G401 (cell line): Measurements from ENCODE around the gene LRRC51. TPM values are rescaled to one million over a fixed set of nuclear protein-coding genes. Genes with fewer than 3 reads are reported as not detected.

ENCODE experiments used
- DNase-seq: peaks from one replicate; pipeline ENCODE4 v3.0.0-alpha.2; 2015; ENCODE audit warnings: low spot score
- in situ Hi-C: cut with HindIII; loops from 2 replicates; pipeline ENCODE4 v1.10.0; 2016; ENCODE audit warnings: low sequenced_read_pairs, mixed read lengths
- total RNA-seq: library from RNA; depleted of rRNA; stranded (reverse); fragments of >200 nt; shearing (Covaris generic); gene quantifications from 2 replicates; pipeline ENCODE4 v1.2.3, GENCODE V29; 2014

The LRRC51 gene
- total RNA-seq, 1 experiment from 2014 or later, result 10.8 TPM

DNA sequence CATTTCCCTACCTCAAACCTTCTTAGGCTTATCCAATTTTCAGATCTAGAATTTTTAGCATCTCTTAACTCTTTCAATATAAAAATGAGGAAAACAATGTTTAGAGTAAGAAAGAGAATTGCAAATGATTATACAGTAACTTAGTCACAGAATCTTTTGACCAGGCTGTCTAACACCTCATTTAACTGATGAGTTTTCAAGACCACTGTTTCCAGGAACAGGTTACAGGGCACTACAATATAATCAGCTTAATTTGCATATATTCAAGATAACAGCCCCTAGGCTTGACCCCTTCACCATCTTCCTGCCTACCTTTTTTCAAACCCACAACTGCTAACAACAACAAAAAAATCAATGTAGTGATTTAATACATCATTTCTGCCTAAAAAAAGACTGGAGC, 13.0 kb upstream of the LRRC51 start:
- no peak for DNase-seq
- in situ Hi-C loops, result no loop called here

DNA sequence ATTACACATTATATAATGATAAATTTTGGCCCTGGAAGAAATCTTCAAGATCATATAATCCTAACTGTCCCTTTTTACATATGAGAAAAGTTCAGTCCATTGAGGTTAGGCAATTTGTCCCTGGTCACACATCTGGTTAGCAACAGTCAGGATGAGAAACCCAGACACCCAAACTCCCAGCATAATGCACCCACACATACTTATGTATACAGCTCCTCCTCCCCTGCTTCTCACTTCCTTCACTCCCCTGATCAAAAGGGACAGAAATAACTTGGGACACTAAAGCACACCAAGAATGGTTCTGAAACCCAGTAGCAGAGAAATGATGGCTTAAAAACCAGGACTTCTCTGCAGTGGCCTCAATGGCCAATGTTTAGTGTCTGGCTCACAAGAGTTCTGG, 11.4 kb upstream of the LRRC51 start:
- in situ Hi-C loops, result no loop called here
- DNase-seq, result no peak

DNA sequence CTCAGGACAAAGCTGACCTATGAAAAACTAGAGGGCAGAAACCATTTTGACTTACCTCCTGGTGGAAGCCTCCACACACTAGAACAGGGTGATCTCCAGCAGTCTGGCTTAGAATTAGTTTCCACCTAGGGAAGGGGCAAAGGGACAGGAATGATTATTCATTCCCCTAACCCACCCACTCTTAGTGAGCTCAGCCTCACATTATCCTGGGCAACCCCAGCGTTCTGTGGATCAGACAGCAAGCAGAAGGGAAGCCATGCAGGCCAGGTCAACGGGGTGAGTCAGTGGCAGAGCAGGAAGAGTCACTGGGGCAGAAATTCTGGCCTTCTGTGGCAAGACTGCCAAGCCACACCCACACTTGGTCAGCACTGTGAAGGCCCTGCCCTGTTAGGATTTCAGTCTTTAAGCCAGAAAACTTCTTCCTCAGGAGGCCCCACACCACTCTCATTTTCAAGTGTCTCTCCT, 10.8 kb upstream of the LRRC51 start:
- DNase-seq, result peak; percentile 40
- in situ Hi-C loops, result no loop called here

DNA sequence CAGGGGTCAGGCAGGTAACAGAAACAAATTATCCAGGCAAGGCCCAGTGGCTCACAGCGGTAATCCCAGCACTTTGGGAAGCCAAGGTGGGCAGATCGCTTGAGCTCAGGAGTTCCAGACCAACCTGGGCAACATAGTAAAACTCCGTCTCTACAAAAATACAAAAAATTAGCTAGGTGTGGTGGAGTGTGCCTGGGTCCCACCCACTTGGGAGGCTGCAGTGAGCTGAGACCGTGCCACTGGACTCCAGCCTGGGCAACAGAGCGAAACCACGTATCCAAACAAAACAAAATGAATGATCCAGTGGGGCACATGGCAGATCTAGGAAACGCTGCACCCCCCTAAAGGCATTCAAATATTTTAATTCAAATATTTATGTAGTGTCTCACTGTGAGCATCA, 10.2 kb upstream of the LRRC51 start:
- in situ Hi-C loops, result no loop called here
- no peak for DNase-seq

DNA sequence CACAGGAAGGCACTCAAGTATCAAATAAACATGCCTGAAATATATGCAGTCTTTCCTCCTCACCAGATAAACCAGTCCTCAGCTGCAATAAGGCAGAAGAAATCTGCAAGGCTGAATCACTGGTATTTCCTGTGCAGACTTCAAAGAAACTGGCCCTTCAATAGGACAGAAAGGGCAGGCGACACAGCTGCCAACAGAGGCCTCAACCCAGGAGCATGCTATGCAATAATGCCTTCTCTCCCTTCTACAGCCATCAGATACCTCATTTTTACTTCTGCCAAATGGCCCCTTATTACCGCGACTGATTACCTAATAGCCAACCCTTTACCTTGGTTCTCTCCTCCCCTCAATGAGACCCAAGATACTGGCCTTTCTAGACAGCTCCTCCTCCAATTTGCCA, 8.3 kb upstream of the LRRC51 start:
- no peak for DNase-seq
- in situ Hi-C loops, result no loop called here

DNA sequence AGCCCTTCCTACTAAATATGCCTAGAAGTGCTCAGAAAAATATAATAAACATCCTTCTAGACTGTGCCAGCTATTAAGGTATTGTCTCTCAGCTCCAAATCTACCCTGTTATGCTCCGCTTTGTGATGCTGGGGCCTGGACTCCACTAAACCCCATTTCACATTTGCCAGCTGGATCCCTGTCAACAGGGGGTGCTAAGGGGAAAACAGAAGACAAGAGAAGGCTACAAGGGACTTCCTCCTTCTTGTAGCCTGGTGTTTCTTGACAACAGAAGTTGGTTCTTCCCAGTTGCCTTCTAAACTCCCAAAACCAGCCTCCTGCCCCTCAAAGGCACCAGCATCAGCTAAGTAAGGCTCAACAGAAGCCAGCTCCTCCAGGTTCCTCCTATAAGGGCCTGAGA, 5.5 kb upstream of the LRRC51 start:
- in situ Hi-C loops, result no loop called here
- DNase-seq, result peak; percentile 19

DNA sequence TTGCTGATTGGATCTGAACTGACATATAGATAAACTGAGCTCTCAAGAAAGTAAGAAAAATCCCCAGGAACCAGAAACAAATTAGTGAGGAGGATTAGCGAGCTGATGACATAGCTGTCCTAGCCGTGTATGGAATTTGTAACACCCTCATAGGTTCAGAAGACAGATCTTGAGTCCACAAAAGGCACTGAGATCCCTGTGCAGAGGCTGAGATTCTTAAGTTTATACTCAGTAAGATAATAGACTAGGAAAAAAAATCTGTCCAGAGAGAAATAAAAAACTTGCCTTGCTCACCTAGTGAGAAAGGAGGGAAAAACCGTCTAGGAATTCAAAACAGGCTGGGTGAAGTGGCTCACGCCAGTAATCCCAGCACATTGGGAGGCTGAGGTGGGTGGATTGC, 4.9 kb upstream of the LRRC51 start:
- DNase-seq, result no peak
- in situ Hi-C loops, result no loop called here

DNA sequence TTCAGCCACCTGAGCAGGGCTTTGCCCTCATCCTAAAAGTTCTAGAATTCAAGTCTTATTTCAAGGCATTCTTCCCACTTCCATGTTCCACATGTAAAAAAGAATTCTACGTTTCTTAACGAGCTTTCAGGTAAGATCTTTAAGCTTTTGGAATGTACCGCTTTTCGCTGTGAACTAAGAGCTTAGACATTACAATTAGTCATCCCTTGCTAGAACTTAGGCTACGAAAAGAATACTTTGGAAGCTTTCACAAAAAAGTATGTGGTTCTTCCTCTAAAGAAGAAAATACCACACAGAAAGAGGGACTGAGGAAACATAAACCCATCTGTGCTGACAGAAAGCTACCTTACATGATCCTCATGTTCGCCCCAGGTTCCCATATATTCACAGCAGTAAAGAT, 2.2 kb upstream of the LRRC51 start:
- no peak for DNase-seq
- in situ Hi-C loops, result no loop called here

DNA sequence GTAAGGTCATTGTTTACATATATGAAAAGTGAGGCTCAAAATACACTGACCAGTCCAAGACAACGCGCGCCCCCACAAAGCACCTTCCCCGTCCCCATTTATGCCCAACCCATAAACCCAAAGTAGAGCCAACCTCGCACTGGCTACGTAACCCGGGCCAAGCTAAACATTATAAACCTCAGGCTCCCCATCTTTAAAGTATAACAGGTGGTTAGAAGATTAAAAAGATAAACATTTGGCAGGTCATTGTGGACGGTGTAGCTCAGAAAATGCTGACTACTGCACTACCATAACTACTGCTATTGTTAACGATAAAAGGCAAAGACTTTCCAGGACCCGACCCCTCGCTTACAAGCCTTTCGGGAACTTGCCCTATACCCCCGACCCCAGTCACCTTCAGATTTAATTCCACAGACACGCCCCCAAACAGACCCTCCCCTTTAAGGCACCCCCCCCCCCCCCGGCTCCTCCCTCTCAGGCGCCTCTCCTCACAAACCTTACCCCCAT, 778 bp upstream of the LRRC51 start:
- peak; percentile 35 for DNase-seq
- in situ Hi-C loops, result no loop called here

DNA sequence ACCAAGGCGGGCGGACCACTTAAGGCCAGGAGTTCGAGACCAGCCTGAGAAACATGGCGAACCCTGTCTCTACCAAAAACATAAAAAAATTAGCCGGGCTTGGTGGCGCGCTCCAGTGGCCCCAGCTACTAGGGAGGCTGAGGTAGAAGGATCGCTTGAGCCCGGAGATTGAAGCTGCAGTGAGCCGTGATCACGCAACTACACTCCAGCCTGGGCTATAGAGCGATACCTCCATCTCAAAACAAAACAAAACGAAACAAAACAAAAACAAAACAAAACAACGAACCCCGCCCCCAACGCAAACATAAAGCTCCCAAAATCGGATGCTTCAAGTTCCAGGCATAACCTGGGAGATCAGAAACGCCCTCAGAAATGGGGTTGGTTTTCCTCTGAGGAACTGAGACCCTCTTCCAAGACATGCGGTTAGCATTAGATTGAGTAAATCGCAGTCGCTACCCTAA, 564 bp downstream of the LRRC51 start:
- in situ Hi-C loops, result no loop called here
- DNase-seq, result no peak

DNA sequence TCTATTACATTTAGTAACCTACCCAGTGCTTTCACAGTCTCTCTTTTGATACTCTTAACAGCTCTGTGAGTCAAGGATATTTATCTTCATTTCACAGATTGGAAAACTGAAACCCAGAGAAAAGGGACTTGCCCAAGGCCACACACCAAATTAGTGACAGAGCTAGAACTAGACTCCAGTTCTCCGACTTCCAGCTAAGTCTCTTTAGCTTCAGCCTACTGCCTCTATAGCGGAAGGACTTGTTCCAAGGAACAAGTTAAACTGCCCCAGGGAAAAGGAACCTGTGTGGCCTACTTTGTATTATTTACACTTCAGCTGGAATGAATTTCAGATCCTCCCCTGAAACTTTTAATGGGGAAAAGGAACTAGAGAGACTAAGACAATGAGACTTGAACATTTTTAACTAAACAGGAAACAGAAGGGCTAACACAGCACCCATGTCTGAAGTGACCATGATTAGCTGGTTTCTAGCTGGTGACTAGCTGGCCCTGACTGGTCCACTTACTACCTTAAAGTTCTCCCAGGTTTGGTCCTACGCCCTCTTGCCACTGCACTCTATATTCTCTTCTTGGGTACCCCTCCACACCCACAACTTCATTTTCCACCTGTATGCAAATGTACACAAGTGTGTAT, 1.3 kb downstream of the LRRC51 start:
- DNase-seq, result no peak
- in situ Hi-C loops, result no loop called here

DNA sequence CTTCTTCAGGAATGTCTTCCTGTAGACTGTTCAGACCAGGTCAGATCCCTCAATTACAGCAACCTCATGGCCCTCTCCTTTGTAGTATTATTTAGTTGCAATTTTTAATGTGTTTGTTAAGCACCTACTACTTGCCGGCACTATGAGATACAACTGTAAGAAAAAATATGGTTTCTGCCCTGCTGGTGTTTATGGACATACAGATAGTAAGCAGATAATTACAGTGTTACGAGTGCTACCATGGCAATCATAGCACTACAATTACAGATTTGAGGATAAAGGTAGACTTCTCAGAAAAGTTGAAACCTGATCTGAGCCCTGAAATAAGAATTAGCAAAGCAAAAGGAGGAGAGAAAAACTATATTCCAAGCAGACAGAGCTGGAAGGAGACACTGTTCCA, 2.8 kb downstream of the LRRC51 start:
- in situ Hi-C loops, result no loop called here

DNA sequence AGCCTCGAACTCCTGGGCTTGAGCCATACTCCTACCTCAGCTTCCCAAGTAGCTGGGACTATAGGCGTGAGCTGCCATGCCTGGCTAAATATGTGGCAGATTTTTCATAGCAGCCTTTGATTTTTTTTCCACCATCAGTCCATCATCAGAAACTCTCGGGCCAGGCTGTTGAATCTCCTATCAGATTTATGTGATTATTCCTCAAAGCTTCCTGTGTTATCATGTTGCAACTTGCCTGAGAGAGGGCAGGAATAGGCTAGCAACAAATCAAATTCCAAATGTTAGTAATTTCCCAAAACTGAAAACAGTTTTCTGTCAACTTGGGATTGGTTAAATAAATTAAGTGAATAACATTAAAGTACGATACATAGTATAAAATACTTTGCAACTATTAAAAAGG, 3.4 kb downstream of the LRRC51 start:
- DNase-seq, result no peak
- in situ Hi-C loops, result no loop called here

More for the DNA sequence above, 2.8 kb downstream of the LRRC51 start:
- DNase-seq, result no peak

DNA sequence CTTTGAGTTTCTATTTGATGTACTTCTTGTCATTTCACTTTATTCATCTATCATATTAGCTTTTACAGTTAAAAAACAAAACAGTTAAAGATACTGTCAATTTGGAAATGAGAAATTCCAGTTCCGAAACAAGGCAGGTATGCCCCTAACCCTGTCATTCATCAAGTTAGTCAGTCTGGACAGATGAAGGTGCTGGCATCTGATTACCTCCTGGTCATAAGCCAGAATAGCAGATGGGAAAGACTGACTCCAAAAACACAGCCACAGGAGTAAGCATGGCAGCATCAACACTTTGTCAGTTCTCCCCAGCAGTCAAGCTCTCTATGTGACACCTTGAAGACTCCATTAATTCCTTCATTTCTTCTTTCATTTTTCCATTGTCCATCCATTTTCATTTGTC, 4.3 kb downstream of the LRRC51 start:
- DNase-seq, result peak; percentile 96
- in situ Hi-C loops, result no loop called here

DNA sequence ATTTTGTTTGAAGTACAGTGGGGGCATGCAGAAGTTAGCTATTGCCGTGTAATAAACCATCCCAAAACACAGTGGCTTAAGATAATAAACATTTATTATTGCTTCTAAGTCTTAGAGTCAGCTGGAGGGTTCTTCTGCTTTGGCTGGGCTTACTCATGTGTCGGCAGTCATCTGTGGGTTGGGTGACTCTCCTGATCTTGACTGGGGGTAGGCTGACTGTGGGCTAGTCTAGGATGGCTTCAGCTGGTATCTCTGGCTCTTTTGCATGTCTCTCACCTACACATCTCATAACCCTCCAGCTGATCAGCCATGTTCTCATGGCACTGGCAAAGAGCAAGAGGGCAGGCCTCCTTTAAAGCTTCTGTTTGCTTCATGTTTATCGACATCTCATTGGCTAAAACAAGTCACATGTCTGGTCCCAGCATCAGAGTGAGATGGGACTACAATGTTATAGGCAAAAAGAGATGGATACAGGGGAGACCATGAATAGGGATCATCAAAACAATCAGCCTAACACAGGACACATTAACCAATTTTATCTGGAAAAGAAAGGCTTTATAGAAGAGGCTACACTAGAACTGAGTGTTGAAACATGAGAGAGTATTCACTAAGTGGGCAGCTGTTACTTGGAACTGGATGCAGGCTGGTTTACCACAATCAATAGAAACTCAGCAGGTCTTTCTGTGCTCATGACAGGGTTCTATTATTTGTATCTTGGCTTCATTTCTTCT, 5.1 kb downstream of the LRRC51 start:
- in situ Hi-C loops, result no loop called here
- DNase-seq, result peak; percentile 33

DNA sequence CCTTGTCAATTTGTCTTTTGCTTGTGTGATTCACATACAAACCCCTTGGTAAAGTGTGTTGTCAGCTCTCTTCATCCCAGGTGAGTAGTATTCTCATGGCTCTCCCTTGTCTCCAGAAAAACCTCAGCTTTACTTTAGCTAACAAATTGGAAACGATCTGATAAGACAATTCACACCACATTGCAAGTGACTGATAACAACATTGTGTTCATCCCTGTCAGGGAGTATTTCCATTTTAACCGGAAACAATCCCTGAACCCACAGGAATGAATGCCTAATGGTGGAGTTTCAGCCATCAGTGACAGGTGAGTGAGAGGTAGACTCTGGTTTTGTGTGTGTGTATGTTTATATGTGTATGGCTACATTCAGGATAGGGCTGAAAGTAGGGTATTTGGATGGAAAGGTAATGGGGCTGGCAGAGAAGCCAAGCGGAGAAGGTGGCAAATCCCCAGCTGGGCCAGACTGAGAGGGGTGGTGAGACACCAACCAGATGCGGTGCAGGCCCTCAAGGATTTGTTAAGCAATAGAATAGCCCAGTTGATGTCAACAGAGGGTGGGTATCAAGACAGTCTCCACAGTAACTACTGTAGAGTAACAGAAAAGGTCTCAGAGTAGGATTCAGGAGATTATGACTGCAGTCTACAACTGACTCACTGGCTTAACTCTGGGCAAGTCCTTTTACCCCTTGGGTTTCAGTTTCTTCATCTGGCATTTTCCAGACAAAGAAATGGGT, 7.6 kb downstream of the LRRC51 start:
- in situ Hi-C loops, result no loop called here

DNA sequence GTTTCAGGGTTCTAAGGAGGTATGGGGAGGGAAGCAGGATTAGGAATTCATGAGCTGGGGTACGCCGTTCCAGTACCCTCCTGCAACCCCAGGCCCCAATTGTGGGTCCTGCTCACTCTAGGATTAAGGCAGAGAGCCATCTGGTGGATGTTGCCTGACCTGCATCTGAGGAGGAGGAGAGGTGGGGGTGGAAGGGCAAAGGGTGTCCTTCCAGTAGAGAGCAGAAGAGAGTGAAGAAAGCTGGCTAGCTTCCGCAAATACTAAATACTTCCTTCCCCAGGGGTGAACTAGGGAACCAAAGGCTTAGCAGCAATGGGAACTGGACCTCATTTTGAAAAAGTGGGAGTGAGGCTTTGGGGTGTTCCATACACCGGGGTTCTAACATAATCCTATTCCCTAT, 10.6 kb downstream of the LRRC51 start:
- in situ Hi-C loops, result no loop called here
- peak; percentile 63 for DNase-seq

More for the DNA sequence above, 7.6 kb downstream of the LRRC51 start:
- DNase-seq, result no peak

DNA sequence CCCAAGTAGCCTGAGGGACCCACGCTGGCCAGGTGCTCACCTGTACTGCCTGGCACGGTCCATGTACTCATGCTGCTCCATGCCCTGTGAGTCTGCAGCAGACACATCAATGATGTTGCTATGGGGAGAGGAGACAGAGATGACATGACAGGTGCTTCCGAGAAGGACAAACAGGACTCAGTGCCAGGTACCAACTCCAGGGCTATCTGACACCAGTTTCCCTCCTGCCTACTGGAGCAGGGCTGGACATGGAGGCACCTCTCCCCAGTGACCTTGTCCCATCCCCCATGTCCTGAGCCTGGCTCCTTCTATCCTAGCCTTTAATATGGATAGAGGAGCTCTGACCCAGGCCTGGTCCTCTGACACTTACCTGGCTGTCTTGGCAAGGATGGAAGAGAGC, 18.1 kb downstream of the LRRC51 start:
- in situ Hi-C loops, result no loop called here

DNA sequence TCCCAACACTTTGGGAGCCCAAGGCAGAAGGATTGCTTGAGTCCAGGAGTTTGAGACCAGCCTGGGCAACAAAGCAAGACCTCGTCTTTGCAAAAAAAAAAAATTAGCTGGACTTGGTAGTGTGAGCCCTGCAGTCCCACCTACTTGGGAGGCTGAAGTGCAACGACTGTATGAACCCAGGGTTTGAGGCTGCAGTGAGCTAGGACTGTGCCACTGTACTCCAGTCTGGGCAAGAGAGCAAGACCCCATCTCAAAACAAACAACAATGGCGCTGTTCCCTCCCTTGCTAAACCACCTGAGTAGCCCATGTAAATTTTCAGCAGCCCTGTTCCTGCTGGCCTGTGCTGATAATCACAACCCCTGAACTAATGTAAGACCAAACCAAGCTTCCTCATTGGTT, 19.4 kb downstream of the LRRC51 start:
- no peak for DNase-seq
- in situ Hi-C loops, result no loop called here

More for the DNA sequence above, 18.1 kb downstream of the LRRC51 start:
- DNase-seq, result no peak

DNA sequence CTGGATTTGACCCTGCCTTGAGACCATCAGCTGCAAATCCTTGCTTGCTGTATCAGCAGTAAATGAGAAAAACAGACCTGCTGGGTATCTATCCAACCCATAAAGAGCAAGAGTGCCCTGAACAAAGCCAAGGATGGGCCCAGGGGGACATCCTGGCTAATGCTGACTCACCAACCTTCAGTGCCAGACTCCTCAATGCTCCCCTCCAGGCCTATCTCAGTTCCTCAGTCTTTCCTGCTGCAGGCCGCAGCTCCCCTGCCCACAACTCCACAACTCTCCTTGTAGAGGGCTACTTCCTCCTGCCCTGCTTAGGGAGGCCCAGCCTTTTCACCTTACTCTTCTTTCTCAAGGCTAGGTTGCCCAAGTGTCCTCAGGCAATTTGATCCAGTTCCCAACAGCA, 19.8 kb downstream of the LRRC51 start:
- in situ Hi-C loops, result no loop called here
- no peak for DNase-seq
